ENCODE results near the gene ITIH3.

- no peak for TF ChIP-seq CTCF (IDR thresholded peaks at IDR 0.05)
- TF ChIP-seq POLR2A (IDR thresholded peaks at IDR 0.05) = no peak
These were observed 46.8 kb downstream of the ITIH3 start for GRCh38 chr3:52841211-52841980.

All from esophagus squamous epithelium (tissue), 4 donors.